ENCODE data around the gene PHETA1. TPM values are rescaled to one million over a fixed set of nuclear protein-coding genes. Genes with fewer than 3 reads are reported as not detected.
"Not testable (repeated sequence)": the region's sequence is repeated elsewhere in the genome, so short reads cannot be mapped to it uniquely, and the experiment has no call there.

PHETA1 gene
- total RNA-seq, 2 experiments from 2014 or later, result 0.93 to 0.98 TPM

DNA sequence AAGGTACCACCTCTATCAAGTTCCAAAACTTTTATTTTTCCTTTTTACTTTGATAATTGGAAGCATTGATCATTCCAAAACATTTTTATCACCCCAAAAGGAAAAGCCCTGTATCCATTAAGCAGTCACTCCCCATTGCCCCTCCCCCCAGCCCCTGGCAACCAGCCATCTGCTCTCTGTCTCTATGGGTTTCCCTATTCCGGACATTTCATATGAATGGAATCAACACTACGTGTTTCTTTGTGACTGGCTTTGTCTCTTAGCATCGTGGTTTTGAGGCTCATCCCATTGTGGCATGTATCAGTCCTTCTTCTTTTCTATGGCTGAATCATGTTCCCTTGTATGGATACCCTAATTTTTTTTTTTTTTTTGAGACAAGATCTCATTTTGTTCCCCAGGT is 18.0 kb upstream of the PHETA1 start:
- H3K4me3 Mint-ChIP-seq, result no peak overlapping the region
- no peaks in the 10 kb centered on the region for H3K4me1 Mint-ChIP-seq
- H3K27me3 Mint-ChIP-seq, result peaks cover 24% of the 10 kb centered on the region
- no peak for DNase-seq
- H3K9me3 Mint-ChIP-seq, result no peaks in the 10 kb centered on the region
- ChIA-PET POLR2A (no interaction called here), CTCF (interaction anchor here (0.7 to 1.3 kb wide), 2 partner anchors 65 to 94 kb away, joined by 3 to 5 read pairs; no protein-coding TSS in a partner anchor)
- no peaks in the 10 kb centered on the region for H3K36me3 Mint-ChIP-seq (ENCODE audit: low read depth)
- H3K27ac Mint-ChIP-seq, result no peak overlapping the region

DNA sequence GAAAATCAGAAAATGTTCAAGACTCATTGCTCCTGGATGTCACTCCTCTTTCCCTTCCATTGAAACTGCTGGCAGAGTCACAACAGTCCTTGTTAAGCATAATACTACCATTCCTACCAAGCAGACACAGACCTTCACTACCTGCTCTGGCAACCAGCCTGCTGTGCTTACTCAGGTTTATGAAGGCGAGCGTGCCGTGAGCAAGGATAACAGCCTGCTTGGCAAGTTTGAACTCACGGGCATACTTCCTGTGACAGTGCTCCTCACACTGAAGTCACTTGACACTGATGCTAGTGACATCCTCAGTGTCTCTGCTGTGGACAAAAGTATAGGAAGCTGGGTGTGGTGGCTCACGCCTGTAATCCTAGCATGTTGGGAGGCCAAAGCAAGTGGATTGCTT is 15.7 kb upstream of the PHETA1 start:
- no peak overlapping the region for H3K4me3 Mint-ChIP-seq

DNA sequence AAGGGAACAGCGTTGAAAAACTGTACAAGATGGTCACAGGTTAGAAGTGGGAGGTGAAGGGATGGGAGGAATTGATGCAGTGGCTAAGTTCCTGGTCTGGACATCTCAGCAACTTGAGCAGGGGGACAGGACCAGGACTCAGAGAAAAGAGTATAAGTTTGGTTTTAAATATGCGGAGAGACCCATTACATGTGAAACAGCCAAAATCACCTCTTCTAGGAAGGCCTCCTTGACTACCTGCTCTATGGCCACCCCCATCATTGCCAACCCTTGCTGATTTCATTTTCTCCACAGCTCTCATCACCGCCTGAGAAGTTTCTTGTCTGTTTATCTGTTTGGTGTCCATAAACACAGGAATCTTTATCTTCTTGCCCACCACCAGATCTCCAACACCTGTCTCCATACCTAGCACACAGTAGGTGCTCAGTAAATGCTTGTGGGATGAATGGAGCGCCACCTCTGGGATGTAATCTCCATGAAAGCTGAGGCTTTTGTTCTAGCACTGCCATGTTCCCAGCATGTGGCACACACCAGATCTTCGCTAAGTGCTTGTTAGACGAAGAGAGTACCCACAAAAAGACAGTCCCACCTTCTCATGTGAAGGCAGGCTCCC is 11.2 kb upstream of the PHETA1 start:
- Mint-ChIP-seq H3K4me3 (no peak overlapping the region), H3K36me3 (ENCODE audit: low read depth) (no peaks in the 10 kb centered on the region), H3K27ac (no peak overlapping the region), H3K4me1 (no peaks in the 10 kb centered on the region), H3K9me3 (peaks cover 2% of the 10 kb centered on the region), H3K27me3 (peaks cover 30% of the 10 kb centered on the region)
- ChIA-PET POLR2A (no interaction called here), CTCF (interaction anchor here (1.0 kb wide), 1 partner anchor 16 kb away, joined by 3 read pairs; no protein-coding TSS in a partner anchor)
- DNase-seq, result no peak

More for the DNA sequence above, 15.7 kb upstream of the PHETA1 start:
- Mint-ChIP-seq H3K36me3 (ENCODE audit: low read depth) (no peaks in the 10 kb centered on the region), H3K27me3 (peaks cover 39% of the 10 kb centered on the region), H3K9me3 (no peaks in the 10 kb centered on the region), H3K4me1 (no peaks in the 10 kb centered on the region), H3K27ac (no peak overlapping the region)
- no peak for DNase-seq
- POLR2A ChIA-PET, result no interaction called here
- CTCF ChIA-PET, result interaction anchor here (2.4 kb wide), 1 partner anchor 12 kb away, joined by 18 read pairs; no protein-coding TSS in a partner anchor

DNA sequence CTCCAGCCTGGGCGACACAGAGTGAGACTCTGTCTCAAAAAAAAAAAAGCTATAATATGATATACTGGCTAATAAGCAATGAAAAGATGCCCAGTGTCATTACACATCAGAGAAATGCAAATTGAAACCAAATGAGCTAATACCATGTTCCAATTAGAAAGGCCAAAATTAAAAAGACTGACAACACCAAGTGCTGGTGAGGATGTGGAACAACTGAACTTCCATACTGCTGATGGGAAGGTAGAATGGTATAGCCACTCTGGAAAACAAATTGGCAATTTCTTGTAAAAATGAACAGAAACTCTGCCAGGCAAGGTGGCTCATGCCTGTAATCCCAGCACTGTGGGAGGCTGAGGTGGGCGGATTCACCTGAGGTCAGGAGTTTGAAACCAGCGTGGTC is 8.5 kb upstream of the PHETA1 start:
- Mint-ChIP-seq H3K4me1 (no peaks in the 10 kb centered on the region), H3K27me3 (peaks cover 20% of the 10 kb centered on the region), H3K9me3 (peaks cover 2% of the 10 kb centered on the region), H3K36me3 (ENCODE audit: low read depth) (no peaks in the 10 kb centered on the region), H3K4me3 (no peak overlapping the region), H3K27ac (no peak overlapping the region)
- POLR2A ChIA-PET, result no interaction called here
- DNase-seq, result no peak
- CTCF ChIA-PET, result no interaction called here

DNA sequence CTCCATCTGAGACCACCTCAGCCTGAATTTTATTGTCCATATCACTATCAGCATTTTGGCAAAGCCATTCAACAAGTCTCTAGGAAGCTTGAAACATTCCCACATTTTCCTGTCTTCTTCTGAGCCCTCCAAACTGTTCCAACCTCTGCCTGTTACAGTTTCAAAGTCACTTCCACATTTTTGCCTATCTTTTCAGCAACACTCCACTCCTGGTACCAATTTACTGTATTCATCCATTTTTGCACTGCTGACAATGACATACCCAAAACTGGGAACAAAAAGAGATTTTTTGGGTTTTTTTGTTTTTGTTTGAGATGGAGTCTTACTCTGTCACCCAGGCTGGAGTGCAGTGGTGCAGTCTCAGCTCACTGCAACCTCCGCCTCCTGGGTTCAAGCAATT is 4.3 kb upstream of the PHETA1 start:
- CTCF ChIA-PET; H3K27ac Mint-ChIP-seq; H3K4me3 Mint-ChIP-seq; DNase-seq; H3K4me1 Mint-ChIP-seq; H3K9me3 Mint-ChIP-seq; H3K36me3 Mint-ChIP-seq (ENCODE audit: low read depth); POLR2A ChIA-PET; H3K27me3 Mint-ChIP-seq: not testable (repeated sequence)

DNA sequence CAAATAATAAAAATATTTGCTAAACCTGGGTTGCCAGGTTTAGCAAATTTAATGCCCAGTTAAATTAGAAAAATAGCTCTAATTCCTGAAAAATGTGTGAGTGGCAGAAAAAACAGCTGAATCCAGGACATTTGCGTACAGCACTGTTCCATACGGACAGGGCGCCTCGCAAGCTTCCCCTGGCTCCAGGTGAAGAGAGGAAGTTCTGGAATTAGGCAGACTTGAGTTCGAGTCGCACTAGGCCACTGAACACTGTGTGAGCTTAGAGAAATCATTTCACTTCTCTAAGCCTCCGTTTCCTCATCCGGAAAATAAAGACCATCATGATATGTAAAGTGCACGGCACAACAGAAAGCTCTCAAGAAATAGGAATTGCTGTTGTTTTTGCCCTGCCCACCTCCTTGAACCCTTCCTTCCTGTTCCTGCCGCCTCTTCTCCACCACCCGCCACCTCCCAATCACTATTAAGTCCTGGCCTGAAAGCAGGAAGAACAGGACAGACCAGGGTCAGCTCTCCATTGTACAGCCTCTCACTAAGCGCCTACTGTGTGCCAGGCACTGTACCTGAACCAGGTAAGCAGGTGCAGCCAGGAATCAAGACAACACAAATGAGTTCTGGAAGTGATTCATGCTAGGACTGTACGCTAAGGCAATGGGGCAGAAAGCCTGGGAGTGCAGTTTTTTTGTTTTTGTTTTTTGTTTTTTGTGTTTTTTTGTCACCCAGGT is 763 bp upstream of the PHETA1 start:
- no peaks in the 10 kb centered on the region for H3K36me3 Mint-ChIP-seq (ENCODE audit: low read depth)
- H3K4me1 Mint-ChIP-seq, result peaks cover 10% of the 10 kb centered on the region
- H3K4me3 Mint-ChIP-seq, result peak overlapping the region; percentile 75
- POLR2A ChIA-PET, result no interaction called here
- H3K27ac Mint-ChIP-seq, result no peak overlapping the region
- CTCF ChIA-PET, result interaction anchor here (0.9 to 1.6 kb wide), 2 partner anchors 27 to 82 kb away, joined by 3 to 7 read pairs; no protein-coding TSS in a partner anchor
- H3K27me3 Mint-ChIP-seq, result peaks cover 12% of the 10 kb centered on the region
- DNase-seq, result no peak
- no peaks in the 10 kb centered on the region for H3K9me3 Mint-ChIP-seq

DNA sequence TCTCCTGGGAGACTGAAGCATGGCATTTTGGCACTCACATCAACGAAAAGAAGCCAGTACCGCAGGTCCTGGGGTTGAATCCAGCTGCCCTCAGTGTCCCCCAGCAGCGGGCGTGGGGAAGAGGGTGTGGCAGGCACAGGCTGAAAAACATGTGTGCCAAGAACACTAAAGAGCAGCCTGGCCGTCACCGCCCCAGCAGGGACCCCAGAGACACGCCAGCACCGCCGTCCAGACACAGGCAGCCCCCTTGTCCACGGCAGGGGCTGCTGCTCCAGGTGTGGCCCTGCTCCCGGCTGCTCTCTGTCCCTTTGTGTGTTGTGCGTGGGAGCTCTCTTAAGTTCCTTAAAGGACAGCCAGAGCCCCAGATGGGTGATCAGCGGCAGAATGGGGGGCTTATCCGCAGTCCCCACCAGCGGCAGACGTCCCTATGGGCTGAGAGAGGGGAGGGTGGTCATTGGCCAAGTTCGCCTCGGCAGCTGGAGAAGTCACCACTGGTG is 556 bp downstream of the PHETA1 start:
- Mint-ChIP-seq H3K27me3 (peaks cover 12% of the 10 kb centered on the region), H3K4me3 (peak overlapping the region; percentile 53), H3K27ac (no peak overlapping the region), H3K36me3 (ENCODE audit: low read depth) (no peaks in the 10 kb centered on the region), H3K4me1 (peaks cover 10% of the 10 kb centered on the region), H3K9me3 (no peaks in the 10 kb centered on the region)
- no peak for DNase-seq
- ChIA-PET POLR2A (interaction anchor here (1.0 to 1.1 kb wide), 2 partner anchors 62 to 83 kb away, joined by 3 read pairs; no protein-coding TSS in a partner anchor), CTCF (interaction anchor here (0.6 to 1.5 kb wide), 4 partner anchors 28 to 1465 kb away, joined by 3 to 10 read pairs (median 3); no protein-coding TSS in a partner anchor)

DNA sequence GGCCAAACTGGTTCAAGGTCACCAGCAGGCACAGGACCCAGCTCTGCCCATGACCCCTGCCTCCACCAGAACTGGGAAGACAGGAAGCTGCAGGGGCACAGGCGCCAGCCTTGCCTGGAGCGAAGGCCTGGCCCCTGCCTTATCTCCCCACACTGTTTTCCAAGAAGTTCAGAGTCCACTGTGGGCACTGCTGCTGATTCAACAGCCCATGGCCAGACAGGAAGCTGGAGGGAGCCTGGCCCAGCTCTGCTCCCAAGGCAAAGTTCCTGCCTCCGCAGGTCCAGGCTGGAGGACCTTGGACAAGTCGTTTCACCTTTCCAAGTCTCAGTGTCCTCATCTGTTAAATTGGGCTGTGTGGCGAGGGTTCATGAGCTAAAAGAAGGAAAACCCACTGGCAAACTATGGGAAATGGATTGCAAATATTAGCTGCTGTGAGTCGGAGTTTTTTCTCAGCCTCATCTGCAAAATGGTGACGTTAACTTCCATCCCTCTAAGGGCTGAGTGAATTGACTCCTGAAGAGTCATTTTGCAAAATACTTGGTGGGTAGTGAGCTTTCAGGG is 1.2 kb downstream of the PHETA1 start:
- no peaks in the 10 kb centered on the region for H3K9me3 Mint-ChIP-seq
- no peak overlapping the region for H3K27ac Mint-ChIP-seq
- peaks cover 10% of the 10 kb centered on the region for H3K4me1 Mint-ChIP-seq
- H3K36me3 Mint-ChIP-seq (ENCODE audit: low read depth), result no peaks in the 10 kb centered on the region
- ChIA-PET POLR2A (interaction anchor here (1.0 to 1.1 kb wide), 2 partner anchors 62 to 84 kb away, joined by 3 read pairs; no protein-coding TSS in a partner anchor), CTCF (interaction anchor here (0.6 to 1.5 kb wide), 5 partner anchors 29 to 1466 kb away, joined by 3 to 10 read pairs (median 3); no protein-coding TSS in a partner anchor)
- DNase-seq, result no peak
- H3K27me3 Mint-ChIP-seq, result peaks cover 12% of the 10 kb centered on the region
- peak overlapping the region; percentile 53 for H3K4me3 Mint-ChIP-seq

DNA sequence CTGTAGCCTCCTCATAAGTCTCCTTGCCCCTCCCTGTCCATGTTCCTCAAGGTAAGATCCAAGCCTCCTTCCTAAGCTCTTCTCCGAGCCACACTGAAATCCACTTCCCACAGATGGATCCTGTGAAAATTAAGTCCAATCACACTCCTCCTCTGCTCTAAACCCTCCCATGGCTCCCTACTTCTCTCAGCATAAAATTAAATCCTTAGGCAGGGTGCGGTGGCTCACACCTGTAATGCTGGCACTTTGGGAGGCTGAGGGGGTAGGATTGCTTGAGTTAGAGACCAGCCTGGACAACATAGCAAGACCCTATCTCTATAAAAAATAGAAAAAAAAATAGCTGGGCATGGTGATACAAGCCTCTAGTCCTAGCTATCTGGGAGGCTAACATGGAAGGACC is 2.3 kb downstream of the PHETA1 start:
- no peak overlapping the region for H3K27ac Mint-ChIP-seq
- H3K4me3 Mint-ChIP-seq, result no peak overlapping the region
- DNase-seq, result no peak
- ChIA-PET POLR2A (no interaction called here), CTCF (no interaction called here)
- no peaks in the 10 kb centered on the region for H3K9me3 Mint-ChIP-seq
- H3K36me3 Mint-ChIP-seq (ENCODE audit: low read depth), result no peaks in the 10 kb centered on the region
- H3K27me3 Mint-ChIP-seq, result peaks cover 12% of the 10 kb centered on the region
- peaks cover 10% of the 10 kb centered on the region for H3K4me1 Mint-ChIP-seq

DNA sequence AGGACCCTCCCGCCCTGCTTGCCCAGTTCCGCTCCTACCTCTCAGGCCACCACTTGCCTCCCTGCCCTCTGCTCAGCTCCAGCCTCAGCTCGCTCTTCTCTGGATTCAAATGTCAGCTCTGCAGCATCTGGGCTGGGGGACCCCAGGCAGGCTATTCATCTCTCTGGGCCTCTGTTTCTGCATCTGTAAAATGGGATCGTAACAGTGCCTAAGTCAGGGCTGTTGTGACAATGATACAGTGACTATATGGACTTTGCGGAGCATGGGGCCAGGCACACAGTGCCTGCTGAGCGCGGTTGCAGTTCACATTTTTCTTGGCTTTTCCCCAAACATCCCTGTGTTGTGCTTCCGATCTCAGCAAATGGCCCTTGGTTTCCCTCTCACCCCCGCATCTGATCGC is 2.8 kb downstream of the PHETA1 start:
- no peak for DNase-seq
- Mint-ChIP-seq H3K27ac (no peak overlapping the region), H3K4me3 (no peak overlapping the region), H3K4me1 (peaks cover 10% of the 10 kb centered on the region), H3K36me3 (ENCODE audit: low read depth) (no peaks in the 10 kb centered on the region), H3K27me3 (peaks cover 11% of the 10 kb centered on the region), H3K9me3 (no peaks in the 10 kb centered on the region)
- ChIA-PET POLR2A (no interaction called here), CTCF (no interaction called here)

DNA sequence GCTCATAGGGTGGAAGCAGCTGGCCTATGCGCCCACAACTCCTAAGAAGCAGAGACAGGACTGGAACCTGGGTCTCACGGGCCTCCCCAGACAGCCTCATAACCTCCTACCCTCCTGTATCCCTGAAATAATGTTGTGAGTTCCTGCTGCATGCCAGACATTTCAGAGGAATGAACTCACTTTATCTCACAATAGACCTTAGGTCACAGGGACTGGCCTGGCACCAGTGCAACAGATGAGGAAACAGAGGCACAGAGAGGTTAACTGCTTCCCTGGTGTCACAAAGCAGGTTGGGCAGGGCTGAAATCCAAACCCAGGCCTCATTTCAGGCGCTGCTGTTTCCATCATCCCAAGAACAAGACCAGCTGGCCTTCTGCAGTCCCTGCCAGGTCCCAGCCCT is 5.3 kb downstream of the PHETA1 start:
- ChIA-PET CTCF (no interaction called here), POLR2A (interaction anchor here (0.7 kb wide), 1 partner anchor 337 kb away, joined by 3 read pairs; no protein-coding TSS in a partner anchor)
- DNase-seq, result no peak
- Mint-ChIP-seq H3K9me3 (no peaks in the 10 kb centered on the region), H3K36me3 (ENCODE audit: low read depth) (no peaks in the 10 kb centered on the region), H3K27ac (no peak overlapping the region), H3K4me3 (no peak overlapping the region), H3K4me1 (peaks cover 19% of the 10 kb centered on the region), H3K27me3 (peaks cover 21% of the 10 kb centered on the region)

DNA sequence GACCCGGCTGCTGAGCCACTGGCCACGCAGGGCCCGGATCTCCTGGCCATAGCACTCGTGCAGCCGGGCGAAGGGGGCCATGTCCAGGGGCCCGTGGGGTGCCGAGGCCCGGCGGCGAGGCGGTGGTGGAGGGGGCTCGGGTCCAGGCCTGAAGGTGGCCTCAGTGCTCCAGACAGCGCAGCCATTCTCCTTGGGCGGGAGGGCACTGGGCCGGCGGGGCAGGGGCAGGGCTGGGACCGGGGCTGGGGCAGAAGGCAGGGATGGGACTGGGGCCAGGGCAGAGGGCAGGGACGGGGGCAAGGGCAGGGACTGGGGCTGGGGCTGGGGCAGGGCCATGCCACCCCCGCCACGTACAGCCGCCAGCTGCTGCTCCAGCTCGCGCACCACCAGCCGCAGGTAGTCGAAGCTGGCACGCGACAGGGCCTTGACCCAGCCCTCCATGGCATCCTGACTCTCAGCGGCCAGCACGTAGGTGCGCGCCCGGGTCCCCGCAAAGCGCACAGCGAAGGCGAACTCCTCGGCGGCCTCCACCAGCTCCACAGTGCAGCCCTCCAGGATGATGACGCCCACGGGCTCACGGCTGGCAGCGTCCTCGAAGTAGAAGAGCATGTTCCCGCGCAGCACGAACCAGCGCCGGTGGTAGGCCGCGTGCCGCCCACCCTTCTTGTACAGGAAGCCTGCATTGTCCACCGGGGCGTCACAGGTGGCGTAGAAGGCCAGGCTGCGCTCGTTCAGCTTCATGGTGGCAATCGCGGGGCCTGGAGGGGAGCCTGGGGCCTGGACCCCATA is 6.0 kb downstream of the PHETA1 start:
- Mint-ChIP-seq H3K9me3 (no peaks in the 10 kb centered on the region), H3K27me3 (peaks cover 19% of the 10 kb centered on the region), H3K27ac (no peak overlapping the region), H3K4me1 (peaks cover 17% of the 10 kb centered on the region), H3K36me3 (ENCODE audit: low read depth) (no peaks in the 10 kb centered on the region), H3K4me3 (no peak overlapping the region)
- POLR2A ChIA-PET, result no interaction called here
- CTCF ChIA-PET, result no interaction called here
- DNase-seq, result no peak
